Fibroblast of lung (primary cell): ENCODE results near the gene TPST2. TPM values are rescaled to one million over a fixed set of nuclear protein-coding genes. Genes with fewer than 3 reads are reported as not detected.

Experiments
- DNase-seq, 2 donors: peaks; one replicate each; pipeline versions ENCODE4 v3.0.0 to v3.0.0-alpha.2; 2010; ENCODE audit warnings: low read depth in 2 of 2
- H2AFZ ChIP-seq: 2 replicates; pipeline ENCODE4 v1.5.1; 2012; ENCODE audit warnings: low read length, control low read depth, inconsistent platforms
- H3K27ac ChIP-seq: 2 replicates; pipeline ENCODE4 v1.5.1; 2011; ENCODE audit warnings: low read length, control low read depth; ENCODE audit not compliant: insufficient read depth
- H3K27me3 ChIP-seq: 2 replicates; pipeline ENCODE4 v1.5.1; 2011; ENCODE audit warnings: mild to moderate bottlenecking, low read length; ENCODE audit not compliant: control insufficient read depth, insufficient read depth
- H3K36me3 ChIP-seq: 2 replicates; pipeline ENCODE4 v1.5.1; 2011; ENCODE audit warnings: low read length; ENCODE audit not compliant: control insufficient read depth, insufficient read depth
- H3K4me1 ChIP-seq: 2 replicates; pipeline ENCODE4 v1.5.1; 2011; ENCODE audit warnings: low read length; ENCODE audit not compliant: control insufficient read depth, insufficient read depth; ENCODE audit errors: extremely low read depth
- H3K4me2 ChIP-seq: 2 replicates; pipeline ENCODE4 v1.5.1; 2011; ENCODE audit warnings: low read length, control low read depth; ENCODE audit not compliant: insufficient read depth; ENCODE audit errors: extremely low read depth
- H3K4me3 ChIP-seq, 4 experiments: fragments of 200-600 bp in 1 of 4; sonication (generic) in 1 of 4; replicated peaks in 1 of 4; 2 replicates each; pipeline ENCODE4 v1.5.1; 2011 to 2016; ENCODE audit warnings: low read length in 4 of 4, low read depth in 3 of 4, mild to moderate bottlenecking in 3 of 4, control low read depth in 2 of 4, inconsistent platforms in 1 of 4, mixed read lengths in 1 of 4; ENCODE audit not compliant: insufficient read depth in 1 of 4; ENCODE audit errors: control extremely low read depth in 1 of 4
- H3K79me2 ChIP-seq: 2 replicates; pipeline ENCODE4 v1.5.1; 2012; ENCODE audit warnings: mild to moderate bottlenecking, low read length, inconsistent platforms; ENCODE audit not compliant: control insufficient read depth, insufficient read depth
- H3K9ac ChIP-seq: 2 replicates; pipeline ENCODE4 v1.5.1; 2011; ENCODE audit warnings: mild to moderate bottlenecking, low read length, control low read depth; ENCODE audit not compliant: insufficient read depth
- H3K9me3 ChIP-seq: 2 replicates; pipeline ENCODE4 v1.5.1; 2012; ENCODE audit warnings: low read depth, low read length; ENCODE audit not compliant: control insufficient read depth, insufficient read depth
- H4K20me1 ChIP-seq: 2 replicates; pipeline ENCODE4 v1.5.1; 2011; ENCODE audit warnings: low read length; ENCODE audit not compliant: control insufficient read depth, insufficient read depth; ENCODE audit errors: extremely low read depth
- CTCF ChIP-seq, 2 donors: IDR thresholded peaks in 1 of 2; conservative IDR thresholded peaks in 1 of 2; 1 replicate in 1 of 2; 2 replicates in 1 of 2; pipeline ENCODE4 v1.5.1; 2011 to 2012; ENCODE audit warnings: low read length in 2 of 2, control low read depth in 1 of 2, inconsistent platforms in 1 of 2, low read depth in 1 of 2, mild to moderate bottlenecking in 1 of 2
- EZH2 ChIP-seq: IDR thresholded peaks from 2 replicates; pipeline ENCODE4 v1.5.1; 2012; ENCODE audit warnings: low read length, control low read depth, mild to moderate bottlenecking; ENCODE audit errors: missing control alignments
- polyA plus RNA-seq, 2 donors: library from polyadenylated mRNA; depleted of rRNA in 1 of 2; stranded (reverse) in 1 of 2; unstranded in 1 of 2; fragments of >200 nt; gene quantifications; 2 replicates each; pipeline ENCODE4 v1.2.1, GENCODE V29; 2011 to 2012; ENCODE audit warnings: missing spikeins in 1 of 2
- total RNA-seq: library from RNA; depleted of rRNA; stranded (reverse); fragments of >200 nt; gene quantifications from 2 replicates; pipeline ENCODE4 v1.2.1, GENCODE V29; 2014

The TPST2 gene
- total and polyA plus RNA-seq, 2 donors (not counting 1 experiment from before 2014, with no cell fraction given) = 32.5 to 35.0 TPM

GRCh38 chr22:26599505-26599904 lies 9.6 kb upstream of the TPST2 start:
- Histone ChIP-seq H3K4me2 (no peak overlapping the region), H4K20me1 (no peaks in the 10 kb centered on the region), H3K4me1 (no peaks in the 10 kb centered on the region), H3K36me3 (no peaks in the 10 kb centered on the region), H2AFZ (no peak overlapping the region), H3K27me3 (peaks cover 12% of the 10 kb centered on the region), H3K9ac (no peak overlapping the region), H3K4me3 (no peak overlapping the region), H3K27ac (no peak overlapping the region), H3K9me3 (no peaks in the 10 kb centered on the region), H3K79me2 (no peaks in the 10 kb centered on the region)
- DNase-seq = no peak
- no peak for TF ChIP-seq EZH2
- no peak for TF ChIP-seq CTCF (conservative IDR thresholded peaks at IDR 0.05 in 1 of 2, IDR thresholded peaks at IDR 0.05 in 1 of 2; ENCODE audit: low read depth in 1 of 2, low read length in 2 of 2)

- no peak for DNase-seq
- Histone ChIP-seq H3K9ac (no peak overlapping the region), H3K4me2 (no peak overlapping the region), H3K4me1 (no peaks in the 10 kb centered on the region), H3K27ac (no peak overlapping the region), H3K4me3 (no peak overlapping the region), H3K9me3 (no peaks in the 10 kb centered on the region), H3K36me3 (no peaks in the 10 kb centered on the region), H3K79me2 (no peaks in the 10 kb centered on the region), H4K20me1 (no peaks in the 10 kb centered on the region), H3K27me3 (peaks cover 12% of the 10 kb centered on the region), H2AFZ (no peak overlapping the region)
- TF ChIP-seq EZH2 (no peak), CTCF (conservative IDR thresholded peaks at IDR 0.05 in 1 of 2, IDR thresholded peaks at IDR 0.05 in 1 of 2; ENCODE audit: low read depth in 1 of 2, low read length in 2 of 2) (no peak)
These were observed 7.5 kb upstream of the TPST2 start for GRCh38 chr22:26597480-26597879.

- no peak for DNase-seq
- Histone ChIP-seq H3K4me3 (no peak overlapping the region), H3K9ac (no peak overlapping the region), H2AFZ (no peak overlapping the region), H3K4me2 (no peak overlapping the region), H3K36me3 (no peaks in the 10 kb centered on the region), H3K27me3 (peaks cover 12% of the 10 kb centered on the region), H3K79me2 (no peaks in the 10 kb centered on the region), H3K27ac (no peak overlapping the region), H3K4me1 (no peaks in the 10 kb centered on the region), H4K20me1 (no peaks in the 10 kb centered on the region), H3K9me3 (no peaks in the 10 kb centered on the region)
- TF ChIP-seq CTCF (conservative IDR thresholded peaks at IDR 0.05 in 1 of 2, IDR thresholded peaks at IDR 0.05 in 1 of 2; ENCODE audit: low read depth in 1 of 2, low read length in 2 of 2) (no peak), EZH2 (no peak)
These were observed 7.1 kb upstream of the TPST2 start for GRCh38 chr22:26597026-26597425.
